Measurements from ENCODE around the gene RAB43.

GRCh38 chr3:129161860-129162271, 40.3 kb upstream of the RAB43 start:
- TF ChIP-seq TARDBP (IDR thresholded peaks at IDR 0.05) (no peak), ZNF384 (IDR thresholded peaks at IDR 0.05) (no peak)

All from HEK293T (cell line).